MCF 10A (cell line): ENCODE results near the gene FOXR1. TPM values are rescaled to one million over a fixed set of nuclear protein-coding genes. Genes with fewer than 3 reads are reported as not detected.

Experiments used
- BruUV-seq: library from RNA; stranded (reverse); fragments of 400-500 nt; replicated peaks from 2 replicates; lab custom pipeline; 2021; lab: Mats Ljungman, UMichigan
- CTCF ChIA-PET: fragments of 300-600 bp; sonication (Branson Sonifier 250); formaldehyde crosslinking; extraction: SDS; loops from one replicate; lab custom pipeline; 2021; ENCODE audit warnings: antibody characterized with exemption, inconsistent platforms; lab: Yijun Ruan, JAX
- POLR2A ChIA-PET: fragments of 300-600, 350-650 bp; sonication (Branson Sonifier 250); formaldehyde crosslinking; extraction: SDS; loops from one replicate; lab custom pipeline; 2020; ENCODE audit warnings: antibody characterized with exemption, inconsistent platforms; lab: Yijun Ruan, JAX
- DNase-seq: peaks from one replicate; pipeline ENCODE4 v3.0.0-alpha.2; 2018; ENCODE audit not compliant: unreplicated experiment
- H3K27ac Mint-ChIP-seq: one replicate; pipeline ENCODE4 v1.8.0; 2022; ENCODE audit warnings: mild to moderate bottlenecking, low read depth, mixed read lengths; ENCODE audit not compliant: unreplicated experiment
- H3K27me3 Mint-ChIP-seq: one replicate; pipeline ENCODE4 v1.8.0; 2022; ENCODE audit warnings: mixed read lengths; ENCODE audit not compliant: insufficient read depth, unreplicated experiment
- H3K36me3 Mint-ChIP-seq: one replicate; pipeline ENCODE4 v1.8.0; 2022; ENCODE audit warnings: mild to moderate bottlenecking, moderate library complexity, mixed read lengths; ENCODE audit not compliant: insufficient read depth, unreplicated experiment
- H3K4me1 Mint-ChIP-seq: one replicate; pipeline ENCODE4 v1.8.0; 2022; ENCODE audit warnings: mixed read lengths; ENCODE audit not compliant: insufficient read depth, unreplicated experiment
- H3K4me3 Mint-ChIP-seq: one replicate; pipeline ENCODE4 v1.8.0; 2022; ENCODE audit warnings: mild to moderate bottlenecking, moderate library complexity, mixed read lengths; ENCODE audit not compliant: unreplicated experiment
- H3K9me3 Mint-ChIP-seq: one replicate; pipeline ENCODE4 v1.8.0; 2022; ENCODE audit warnings: mixed read lengths; ENCODE audit not compliant: unreplicated experiment
- CTCF ChIP-seq: fragments of 200-600 bp; IDR thresholded peaks from one replicate; pipeline ENCODE4 v1.8.0; 2022; ENCODE audit warnings: antibody characterized with exemption, mild to moderate bottlenecking; ENCODE audit not compliant: unreplicated experiment
- intact Hi-C: fragments of 100-400 bp; cut with micrococcal nuclease; formaldehyde crosslinking; loops from 2 replicates; pipeline ENCODE4 v1.14.1; 2022
- total RNA-seq: library from RNA; stranded (reverse); gene quantifications from 2 replicates; pipeline ENCODE4 v1.2.3, GENCODE V29; 2022

FOXR1 gene
- total RNA-seq, 1 experiment from 2014 or later = not detected

- H3K4me3 Mint-ChIP-seq = peak overlapping the region; percentile 92
- peak overlapping the region; percentile 90 for H3K27ac Mint-ChIP-seq
- no peaks in the 10 kb centered on the region for H3K27me3 Mint-ChIP-seq
- ChIA-PET CTCF (interaction anchor here (0.5 to 3.3 kb wide), 9 partner anchors 18 to 328 kb away, joined by 3 to 16 read pairs (median 3); partner anchors contain the start of gene DDX6), POLR2A (interaction anchor here (0.6 to 2.1 kb wide), 8 partner anchors 29 to 488 kb away, joined by 3 to 8 read pairs (median 5); partner anchors contain the start of gene CENATAC)
- H3K4me1 Mint-ChIP-seq = peaks cover 41% of the 10 kb centered on the region
- BruUV-seq = TSS peak; percentile 3
- peaks cover 9% of the 10 kb centered on the region for H3K36me3 Mint-ChIP-seq
- TF ChIP-seq CTCF = no peak
- intact Hi-C loops = no loop called here
- peak; percentile 38 for DNase-seq
- no peaks in the 10 kb centered on the region for H3K9me3 Mint-ChIP-seq
Measured at GRCh38 chr11:118923721-118924587, 47.6 kb upstream of the FOXR1 start.

GRCh38 chr11:118924591-118925585, 46.7 kb upstream of the FOXR1 start:
- Mint-ChIP-seq H3K4me1 (peaks cover 33% of the 10 kb centered on the region), H3K9me3 (no peaks in the 10 kb centered on the region), H3K27me3 (no peaks in the 10 kb centered on the region), H3K4me3 (peak overlapping the region; percentile 92), H3K27ac (peak overlapping the region; percentile 90), H3K36me3 (peaks cover 9% of the 10 kb centered on the region)
- BruUV-seq = no TSS peak
- CTCF ChIA-PET = interaction anchor here (0.7 to 5.8 kb wide), 11 partner anchors 18 to 659 kb away, joined by 3 to 43 read pairs (median 4); partner anchors contain the start of gene DDX6
- DNase-seq = peak; percentile 45
- intact Hi-C loops = no loop called here
- no peak for TF ChIP-seq CTCF
- POLR2A ChIA-PET = interaction anchor here (0.6 to 1.6 kb wide), 10 partner anchors 35 to 489 kb away, joined by 3 to 7 read pairs (median 4); partner anchors contain the start of gene CENATAC

GRCh38 chr11:118927554-118928100, 43.9 kb upstream of the FOXR1 start:
- H3K9me3 Mint-ChIP-seq = no peaks in the 10 kb centered on the region
- DNase-seq = no peak
- ChIA-PET POLR2A (interaction anchor here (0.6 to 1.7 kb wide), 12 partner anchors 18 to 305 kb away, joined by 3 to 8 read pairs (median 4); partner anchors contain the start of gene UPK2), CTCF (interaction anchor here (0.5 to 5.8 kb wide), 14 partner anchors 18 to 1272 kb away, joined by 3 to 43 read pairs (median 4); partner anchors contain the start of gene CXCR5)
- intact Hi-C loops = loop anchor here (1.0 to 2.0 kb wide), 4 partner anchors 20 to 237 kb away; partner anchors contain the start of gene UPK2
- H3K4me1 Mint-ChIP-seq = peaks cover 31% of the 10 kb centered on the region
- peaks cover 9% of the 10 kb centered on the region for H3K36me3 Mint-ChIP-seq
- peak overlapping the region; percentile 84 for H3K27ac Mint-ChIP-seq
- TF ChIP-seq CTCF = no peak
- peak overlapping the region; percentile 84 for H3K4me3 Mint-ChIP-seq
- no TSS peak for BruUV-seq
- H3K27me3 Mint-ChIP-seq = no peaks in the 10 kb centered on the region
